GM12891 (cell line): ENCODE data around the gene NAT8L.

ENCODE experiments used
- POLR2A ChIP-seq: IDR thresholded peaks from 2 replicates; pipeline ENCODE4 v1.6.1; 2011; ENCODE audit warnings: low read depth, low read length, control low read depth
- POLR2AphosphoS5 ChIP-seq: IDR thresholded peaks from 2 replicates; pipeline ENCODE4 v1.6.1; 2011; ENCODE audit warnings: low read depth, low read length, control low read depth
- POU2F2 ChIP-seq: IDR thresholded peaks from 2 replicates; pipeline ENCODE4 v1.6.1; 2011; ENCODE audit warnings: low read depth, mild to moderate bottlenecking, control low read depth, low read length, moderate library complexity
- TAF1 ChIP-seq: IDR thresholded peaks from 2 replicates; pipeline ENCODE4 v1.6.1; 2011; ENCODE audit warnings: low read depth, low read length, control low read depth

- TF ChIP-seq POLR2A (no peak), TAF1 (no peak), POLR2AphosphoS5 (no peak), POU2F2 (no peak)
Observed at GRCh38 chr4:2046031-2046961, 12.8 kb upstream of the NAT8L start.
